KBM-7 (cell line): ENCODE measurements around the gene POLR3E.
"Not testable (repeated sequence)": the region's sequence is repeated elsewhere in the genome, so short reads cannot be mapped to it uniquely, and the experiment has no call there.

Experiments
- DNase-seq: peaks from one replicate; pipeline ENCODE4 v3.0.0-alpha.2; 2015
- in situ Hi-C: fragments of 300-500 bp; cut with MboI; formaldehyde crosslinking; loops from 2 replicates; pipeline ENCODE4 v1.14.3; 2020; ENCODE audit warnings: low sequenced_read_pairs, low pct_unique_long_range_greater_than_20kb, mixed read lengths

The POLR3E gene

GRCh38 chr16:22326771-22327445, 29.7 kb downstream of the POLR3E start:
- in situ Hi-C loops: no loop called here

GRCh38 chr16:22327446-22327775, 30.2 kb downstream of the POLR3E start:
- in situ Hi-C loops: no loop called here
- no peak for DNase-seq

More at GRCh38 chr16:22326771-22327445, 29.7 kb downstream of the POLR3E start:
- DNase-seq: no peak

GRCh38 chr16:22328081-22328725, 31.0 kb downstream of the POLR3E start:
- in situ Hi-C loops: no loop called here
- DNase-seq: no peak

- DNase-seq: no peak
- in situ Hi-C loops: no loop called here
Measured at GRCh38 chr16:22329199-22329695, 32.0 kb downstream of the POLR3E start.

GRCh38 chr16:22330326-22330725, 33.1 kb downstream of the POLR3E start:
- no peak for DNase-seq
- in situ Hi-C loops: no loop called here

GRCh38 chr16:22333457-22333994, 36.3 kb downstream of the POLR3E start:
- in situ Hi-C loops: no loop called here
- no peak for DNase-seq

- DNase-seq: no peak
- in situ Hi-C loops: no loop called here
Measured at GRCh38 chr16:22335668-22336246, 38.5 kb downstream of the POLR3E start.

- in situ Hi-C loops: no loop called here
- no peak for DNase-seq
Measured at GRCh38 chr16:22336581-22336980, 39.4 kb downstream of the POLR3E start.

- in situ Hi-C loops: no loop called here
- no peak for DNase-seq
Measured at GRCh38 chr16:22337045-22337444, 39.8 kb downstream of the POLR3E start.

GRCh38 chr16:22337849-22338635, 40.8 kb downstream of the POLR3E start:
- in situ Hi-C loops: no loop called here
- DNase-seq: no peak

- in situ Hi-C loops: no loop called here
- no peak for DNase-seq
Measured at GRCh38 chr16:22340945-22341344, 43.7 kb downstream of the POLR3E start.

- in situ Hi-C loops: no loop called here
- no peak for DNase-seq
Measured at GRCh38 chr16:22342082-22342481, 44.9 kb downstream of the POLR3E start.

GRCh38 chr16:22346483-22346882, 49.3 kb downstream of the POLR3E start:
- DNase-seq: no peak
- in situ Hi-C loops: no loop called here

- in situ Hi-C loops: no loop called here
- DNase-seq: no peak
Measured at GRCh38 chr16:22347100-22347820, 50.1 kb downstream of the POLR3E start.

- in situ Hi-C loops: no loop called here
- DNase-seq: no peak
Measured at GRCh38 chr16:22348291-22348690, 51.1 kb downstream of the POLR3E start.

- in situ Hi-C loops, DNase-seq: not testable (repeated sequence)
Measured at GRCh38 chr16:22351017-22351416, 53.8 kb downstream of the POLR3E start.

- in situ Hi-C loops: no loop called here
- DNase-seq: no peak
Measured at GRCh38 chr16:22352140-22352539, 54.9 kb downstream of the POLR3E start.

GRCh38 chr16:22352723-22353122, 55.5 kb downstream of the POLR3E start:
- DNase-seq: no peak
- in situ Hi-C loops: no loop called here
